ENCODE results near the gene ATXN7.

ATXN7 gene, protein sequence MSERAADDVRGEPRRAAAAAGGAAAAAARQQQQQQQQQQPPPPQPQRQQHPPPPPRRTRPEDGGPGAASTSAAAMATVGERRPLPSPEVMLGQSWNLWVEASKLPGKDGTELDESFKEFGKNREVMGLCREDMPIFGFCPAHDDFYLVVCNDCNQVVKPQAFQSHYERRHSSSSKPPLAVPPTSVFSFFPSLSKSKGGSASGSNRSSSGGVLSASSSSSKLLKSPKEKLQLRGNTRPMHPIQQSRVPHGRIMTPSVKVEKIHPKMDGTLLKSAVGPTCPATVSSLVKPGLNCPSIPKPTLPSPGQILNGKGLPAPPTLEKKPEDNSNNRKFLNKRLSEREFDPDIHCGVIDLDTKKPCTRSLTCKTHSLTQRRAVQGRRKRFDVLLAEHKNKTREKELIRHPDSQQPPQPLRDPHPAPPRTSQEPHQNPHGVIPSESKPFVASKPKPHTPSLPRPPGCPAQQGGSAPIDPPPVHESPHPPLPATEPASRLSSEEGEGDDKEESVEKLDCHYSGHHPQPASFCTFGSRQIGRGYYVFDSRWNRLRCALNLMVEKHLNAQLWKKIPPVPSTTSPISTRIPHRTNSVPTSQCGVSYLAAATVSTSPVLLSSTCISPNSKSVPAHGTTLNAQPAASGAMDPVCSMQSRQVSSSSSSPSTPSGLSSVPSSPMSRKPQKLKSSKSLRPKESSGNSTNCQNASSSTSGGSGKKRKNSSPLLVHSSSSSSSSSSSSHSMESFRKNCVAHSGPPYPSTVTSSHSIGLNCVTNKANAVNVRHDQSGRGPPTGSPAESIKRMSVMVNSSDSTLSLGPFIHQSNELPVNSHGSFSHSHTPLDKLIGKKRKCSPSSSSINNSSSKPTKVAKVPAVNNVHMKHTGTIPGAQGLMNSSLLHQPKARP

DNA sequence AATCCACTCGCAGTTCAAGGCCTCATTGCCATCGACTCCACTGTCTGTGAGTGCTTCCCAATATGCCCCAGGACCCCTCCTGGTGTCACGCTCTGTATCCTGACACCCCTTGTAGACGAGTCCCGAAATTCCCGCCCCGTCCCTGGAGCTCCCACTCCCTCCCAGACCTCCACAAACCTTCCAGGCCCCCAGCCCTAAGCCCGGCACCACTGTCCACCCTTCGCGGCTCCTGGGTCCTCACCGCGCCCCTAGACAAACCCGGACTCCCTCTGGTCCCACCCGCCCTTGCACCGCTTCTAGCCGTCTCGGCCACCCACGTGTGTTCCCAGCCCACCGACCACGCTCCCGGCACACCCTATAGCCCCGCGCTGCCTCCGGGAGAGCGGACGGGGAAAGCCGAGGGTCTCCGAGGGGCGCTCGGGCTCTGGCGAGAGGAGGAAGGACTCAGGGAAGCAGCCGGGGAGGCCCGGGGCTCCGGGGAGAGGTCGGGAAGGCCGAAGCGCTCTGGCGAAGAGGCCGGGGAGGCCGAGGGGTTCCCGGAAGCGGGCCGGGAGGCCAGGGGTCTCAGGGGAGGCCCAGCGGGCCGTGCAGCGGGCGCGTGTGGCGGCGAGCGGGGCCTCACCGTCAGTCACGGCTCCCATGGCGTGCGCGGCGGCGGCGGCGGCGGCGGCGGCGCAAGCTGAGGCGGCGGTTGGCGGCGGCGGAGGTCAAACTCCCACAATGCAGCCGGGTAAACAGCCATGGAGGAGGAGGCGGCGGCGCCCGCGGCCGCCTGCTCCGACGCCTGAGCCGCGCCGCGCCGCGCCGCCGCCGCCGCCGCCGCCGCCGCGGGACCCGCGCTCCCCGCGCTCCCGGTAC, at the start of gene ATXN7, which contains the start of gene THOC7:
TSS of gene ATXN7 (plus strand) at position 718 of the 858 bp plus-strand sequence. CDS start 48,732 bp downstream, outside the sequence.
TSS of gene THOC7 (minus strand) at position 656 of the 858 bp plus-strand sequence. CDS start at position 641, 15 bp downstream.
- DNase-seq, result peak; percentile 63

DNA sequence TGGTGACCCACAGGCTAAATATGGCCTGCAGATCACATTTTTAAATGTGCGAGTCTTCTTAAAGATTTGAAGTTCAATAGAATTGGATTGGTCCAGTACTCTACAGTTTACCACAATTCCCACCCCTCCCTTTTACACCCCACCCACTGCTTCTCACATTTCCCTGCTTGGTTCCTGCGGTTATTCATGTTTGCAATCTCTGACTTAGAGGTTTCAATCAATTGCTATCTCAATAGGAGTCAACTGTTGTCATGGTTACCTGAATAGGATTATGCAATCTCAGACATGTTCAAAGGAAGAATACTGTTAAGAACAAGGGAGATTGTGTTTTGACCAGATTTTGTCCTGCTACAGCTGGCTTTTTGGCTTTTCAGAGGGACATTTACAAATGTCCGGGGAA, 49.4 kb upstream of the ATXN7 start:
- peak; percentile 10 for DNase-seq

DNA sequence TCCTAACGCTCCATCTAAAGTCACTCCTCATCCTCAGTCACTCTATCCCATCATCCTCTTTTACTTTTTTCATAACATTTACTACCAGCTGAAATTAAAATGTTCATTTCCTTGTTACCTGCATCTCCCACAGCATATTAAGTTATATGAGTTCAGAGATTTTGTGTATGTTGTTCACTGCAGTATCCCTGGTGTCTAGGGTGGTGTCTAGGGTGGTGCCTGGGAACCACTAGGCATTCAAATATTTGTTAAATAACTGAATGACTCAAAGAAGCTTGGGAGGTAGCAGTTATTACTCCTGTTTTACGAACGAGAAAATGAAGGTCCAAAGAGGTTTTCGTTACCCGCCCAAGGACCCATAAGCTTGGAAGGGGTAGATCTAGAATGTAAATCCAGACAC, 46.4 kb upstream of the ATXN7 start:
- DNase-seq, result no peak

DNA sequence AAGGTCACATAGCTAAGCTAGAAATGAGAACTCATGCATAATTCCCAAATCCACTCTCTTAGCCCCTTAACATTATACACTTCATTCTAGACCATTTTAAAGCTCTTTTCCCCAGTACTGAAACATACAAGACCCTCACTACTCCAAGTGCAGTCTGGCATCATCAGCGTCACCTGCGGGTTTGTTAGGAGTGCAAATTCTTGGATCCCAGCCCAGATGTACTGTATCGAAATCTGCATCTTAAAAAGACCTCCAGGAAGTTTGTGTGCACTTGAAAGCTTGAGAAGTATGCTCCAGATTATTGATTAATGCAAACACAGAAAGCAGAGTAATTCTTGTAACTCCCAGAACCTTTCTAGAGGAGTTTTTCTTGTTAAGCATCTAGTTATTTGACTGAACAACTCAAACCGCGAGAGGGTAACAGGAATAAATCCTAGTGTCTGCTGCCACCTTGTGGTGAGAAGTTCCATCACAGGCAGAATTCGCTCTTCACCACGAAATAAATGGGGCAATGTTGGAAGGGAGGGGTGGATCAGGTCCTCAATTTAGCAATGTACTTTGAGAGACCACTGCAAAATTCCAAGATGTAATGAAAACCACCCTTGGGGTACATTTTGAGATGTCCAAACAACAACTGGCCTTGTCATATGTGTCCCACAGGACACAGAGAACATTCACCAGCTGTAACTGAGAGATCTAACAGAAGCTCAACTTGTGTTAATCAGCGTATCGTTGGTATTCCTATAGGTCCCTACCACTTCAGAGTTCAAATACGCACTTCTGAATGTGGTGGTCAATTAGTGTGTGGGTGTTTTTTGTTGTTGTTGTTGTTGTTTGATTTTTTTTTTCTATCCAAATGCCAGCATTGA, 45.2 kb upstream of the ATXN7 start:
- DNase-seq, result peak; percentile 61

DNA sequence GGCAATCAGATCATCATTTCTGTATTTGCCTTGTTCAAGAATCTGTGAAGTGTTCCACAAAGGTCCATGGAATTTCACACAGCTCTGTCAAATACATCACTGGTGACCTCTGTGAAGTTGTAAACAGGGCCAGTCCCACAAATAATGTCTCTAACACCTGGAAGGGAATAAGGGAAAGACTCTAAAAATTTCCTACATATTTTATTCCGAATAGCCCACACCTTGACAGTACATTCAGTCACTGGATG, 44.6 kb upstream of the ATXN7 start, which contains the start of gene C3orf49:
TSS of gene C3orf49 (plus strand) at position 149 of the 248 bp plus-strand sequence. CDS start 173 bp downstream, outside the sequence.
- no peak for DNase-seq

DNA sequence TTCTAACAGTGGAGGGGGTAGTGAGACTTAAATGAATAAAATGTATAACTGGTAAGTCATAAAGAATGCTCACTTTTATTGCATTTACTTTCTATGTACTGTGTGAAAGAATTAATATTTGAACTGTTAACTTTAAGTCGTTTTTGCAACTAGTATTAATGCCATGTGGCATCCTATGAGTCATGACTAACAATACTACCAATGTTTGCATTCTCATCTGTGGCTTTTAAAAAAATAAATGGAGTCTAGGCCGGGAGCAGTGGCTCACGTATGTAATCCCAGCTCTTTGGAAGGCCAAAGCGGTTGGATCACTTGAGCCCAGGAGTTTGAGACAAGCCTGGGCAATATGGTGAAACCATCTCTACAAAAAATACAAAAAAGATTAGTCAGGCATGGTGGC, 39.4 kb upstream of the ATXN7 start:
- peak; percentile 73 for DNase-seq

DNA sequence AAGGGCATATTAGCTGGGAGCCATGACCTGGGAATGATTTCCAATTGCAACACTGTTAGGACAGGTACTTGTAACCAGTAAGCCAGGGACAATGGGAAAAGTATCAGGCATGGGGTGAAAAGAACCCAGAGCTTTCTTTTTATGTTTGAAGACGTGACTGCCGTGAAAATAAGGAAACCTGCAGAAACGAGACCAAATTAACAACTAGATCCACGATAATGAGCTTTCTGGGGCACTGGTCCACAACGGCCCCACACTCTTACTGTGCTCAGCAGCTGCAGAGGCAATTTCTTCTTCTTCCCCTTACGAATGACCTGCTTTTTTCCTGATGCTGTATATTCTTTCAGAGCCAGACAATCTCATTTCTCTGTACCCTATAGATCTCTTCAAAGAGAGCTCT, 33.1 kb upstream of the ATXN7 start:
- no peak for DNase-seq

DNA sequence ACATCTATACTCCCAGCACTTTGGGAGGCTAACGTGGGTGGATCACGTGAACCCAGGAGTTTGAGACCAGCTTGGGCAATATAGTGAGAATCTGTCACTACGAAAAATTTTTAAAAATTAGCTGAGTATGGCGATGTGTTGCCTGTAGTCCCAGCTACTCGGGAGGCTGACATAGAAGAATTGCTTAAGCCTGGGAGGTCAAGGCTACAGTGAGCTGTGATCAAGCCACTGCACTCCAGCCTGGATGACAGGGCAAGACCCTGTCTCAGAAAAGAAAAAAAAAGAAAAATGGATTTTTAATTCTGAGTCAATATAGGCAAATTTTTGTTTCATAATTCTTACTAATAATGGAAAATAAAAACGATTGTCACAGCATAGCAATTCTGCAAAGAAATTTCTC, 31.3 kb upstream of the ATXN7 start:
- no peak for DNase-seq

DNA sequence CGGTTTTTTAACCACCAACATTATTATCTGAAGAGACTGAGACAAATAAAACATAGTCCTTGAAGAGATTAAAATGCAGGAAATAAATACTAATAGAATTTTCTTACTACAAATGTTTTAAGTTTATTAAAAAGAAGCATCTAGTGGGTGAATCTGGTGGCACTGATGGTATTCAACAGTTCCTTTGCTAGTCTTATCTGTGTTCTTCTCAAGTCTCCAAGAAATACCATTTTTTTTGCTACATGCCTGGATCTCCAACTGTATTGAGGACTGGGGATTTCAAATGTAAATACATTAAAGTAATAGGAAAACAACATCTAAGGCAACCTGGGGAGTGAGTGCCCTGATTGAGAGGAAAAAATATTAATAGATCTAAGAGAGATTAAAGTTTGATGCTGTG, 22.0 kb upstream of the ATXN7 start:
- DNase-seq, result no peak

DNA sequence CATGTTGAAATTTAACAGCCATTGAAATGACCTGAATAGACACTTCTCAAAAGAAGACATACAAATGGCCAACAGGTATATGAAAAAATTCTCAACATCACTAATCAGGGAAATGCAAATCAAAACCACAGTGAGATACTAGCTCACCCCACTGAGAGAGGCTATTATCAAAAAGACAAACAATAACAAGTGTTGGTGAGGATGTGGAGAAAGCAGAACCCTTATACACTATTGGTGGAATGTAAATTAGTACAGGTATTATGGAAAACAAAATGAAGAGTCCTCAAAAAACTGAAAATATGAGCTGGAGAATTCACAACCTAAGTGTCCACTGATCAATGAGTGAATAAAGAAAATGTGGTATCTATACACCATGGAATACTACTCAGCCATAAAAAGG, 21.5 kb upstream of the ATXN7 start:
- DNase-seq, result no peak

DNA sequence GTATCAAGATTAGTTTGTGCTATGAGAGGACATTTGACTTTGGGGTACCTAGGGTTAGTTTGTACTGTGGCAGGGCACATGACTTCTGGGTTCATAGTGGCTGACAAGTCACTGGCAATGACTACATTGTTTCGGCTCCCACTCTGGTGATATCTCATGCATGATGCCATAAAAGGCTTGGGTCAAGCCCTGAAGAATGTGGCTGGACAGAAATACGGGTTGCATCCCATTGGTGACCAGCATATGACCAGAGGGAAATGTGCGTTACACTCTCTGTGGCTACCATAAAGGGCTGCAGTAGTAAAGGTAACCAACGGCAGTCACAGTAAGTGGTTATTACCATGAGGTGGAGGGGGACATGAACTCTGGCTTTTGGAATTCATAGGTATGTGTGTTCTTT, 18.5 kb upstream of the ATXN7 start:
- no peak for DNase-seq

DNA sequence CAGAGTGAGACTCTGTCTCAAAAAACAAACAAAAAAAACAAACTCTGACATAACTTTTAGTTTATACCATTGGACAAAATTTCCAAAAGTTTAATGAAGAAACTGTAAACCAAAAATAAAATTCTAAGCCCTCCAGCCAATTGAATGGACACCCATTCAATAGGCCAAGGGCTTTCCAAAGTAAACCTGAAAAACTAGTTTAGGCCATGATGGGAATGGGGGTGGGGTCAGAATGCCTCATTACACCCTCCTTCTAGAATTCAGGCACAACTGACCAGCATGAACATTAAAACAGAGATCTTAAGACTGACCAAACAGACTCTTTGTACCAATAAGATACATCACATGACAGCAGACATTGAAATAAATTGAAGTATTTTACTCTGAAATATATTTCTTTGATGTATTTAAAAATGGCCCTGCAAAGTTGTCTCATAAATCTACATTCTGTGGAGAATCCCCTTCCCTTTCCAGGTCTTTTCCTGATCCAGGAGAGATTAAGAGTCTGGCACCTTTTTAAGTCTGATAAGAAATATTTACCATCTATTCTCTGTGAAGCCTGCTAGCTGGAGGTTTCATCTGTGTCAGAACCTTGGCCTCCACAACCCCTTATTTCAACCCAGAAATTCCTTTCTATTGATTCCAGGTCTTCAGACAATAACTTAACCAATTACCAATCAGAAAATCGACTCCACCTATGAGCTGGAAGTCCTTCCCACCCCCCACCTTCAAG, 15.8 kb upstream of the ATXN7 start:
- DNase-seq, result no peak

DNA sequence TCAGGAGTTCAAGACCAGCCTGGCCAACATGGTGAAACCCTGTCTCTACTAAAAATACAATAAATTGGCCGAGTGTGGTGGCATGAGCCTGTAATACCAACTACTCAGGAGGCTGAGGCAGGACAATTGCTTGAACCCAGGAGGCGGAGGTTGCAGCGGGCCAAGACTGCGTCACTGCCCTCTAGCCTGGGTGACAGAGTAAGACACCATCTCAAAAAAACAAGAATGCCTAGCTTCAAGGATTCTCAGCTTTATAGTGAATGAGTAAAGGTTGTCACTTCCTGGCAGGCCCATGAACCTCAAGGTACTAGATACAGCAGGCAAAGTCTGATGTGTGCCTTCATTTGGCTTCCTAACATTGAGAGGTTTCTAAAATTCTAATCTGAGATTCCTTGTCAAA, 14.5 kb upstream of the ATXN7 start:
- no peak for DNase-seq

DNA sequence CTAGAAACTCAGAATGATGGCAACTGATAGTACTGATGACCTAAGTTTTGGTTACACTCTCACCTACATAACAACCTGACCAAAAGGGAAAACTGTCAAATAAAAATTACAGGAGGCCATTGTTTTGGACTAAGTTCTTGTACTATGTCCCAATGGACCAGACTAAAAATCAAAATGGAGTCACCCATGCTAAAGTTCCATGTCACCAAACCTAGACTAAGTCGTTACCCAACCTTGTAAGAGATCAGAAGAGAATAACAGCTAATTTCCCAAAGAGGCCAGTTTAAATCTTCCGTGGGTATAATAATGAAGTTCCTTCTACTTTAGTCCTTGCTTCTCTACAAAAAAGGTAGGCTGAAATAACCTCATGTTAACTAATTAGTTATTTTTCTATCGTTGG, 12.4 kb upstream of the ATXN7 start:
- DNase-seq, result no peak

DNA sequence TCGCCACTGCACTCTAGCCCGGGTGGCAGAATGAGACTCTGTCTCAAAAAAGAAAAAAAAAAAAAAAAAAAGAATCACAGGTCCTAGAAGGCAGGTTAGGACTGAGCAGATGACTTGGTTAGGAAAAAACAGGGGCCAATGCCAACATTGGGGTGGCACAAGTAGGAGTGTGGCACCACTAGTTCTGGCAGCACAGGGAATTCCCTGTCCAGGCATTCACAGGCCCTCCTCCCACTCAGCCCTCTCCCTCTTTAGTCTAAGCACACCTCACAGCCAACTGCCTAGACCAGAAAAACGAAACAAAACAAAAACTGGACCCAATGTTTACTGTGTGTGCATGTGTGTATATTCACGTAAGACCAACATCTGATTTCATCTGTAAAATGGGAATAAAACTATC, 10.6 kb upstream of the ATXN7 start:
- no peak for DNase-seq

DNA sequence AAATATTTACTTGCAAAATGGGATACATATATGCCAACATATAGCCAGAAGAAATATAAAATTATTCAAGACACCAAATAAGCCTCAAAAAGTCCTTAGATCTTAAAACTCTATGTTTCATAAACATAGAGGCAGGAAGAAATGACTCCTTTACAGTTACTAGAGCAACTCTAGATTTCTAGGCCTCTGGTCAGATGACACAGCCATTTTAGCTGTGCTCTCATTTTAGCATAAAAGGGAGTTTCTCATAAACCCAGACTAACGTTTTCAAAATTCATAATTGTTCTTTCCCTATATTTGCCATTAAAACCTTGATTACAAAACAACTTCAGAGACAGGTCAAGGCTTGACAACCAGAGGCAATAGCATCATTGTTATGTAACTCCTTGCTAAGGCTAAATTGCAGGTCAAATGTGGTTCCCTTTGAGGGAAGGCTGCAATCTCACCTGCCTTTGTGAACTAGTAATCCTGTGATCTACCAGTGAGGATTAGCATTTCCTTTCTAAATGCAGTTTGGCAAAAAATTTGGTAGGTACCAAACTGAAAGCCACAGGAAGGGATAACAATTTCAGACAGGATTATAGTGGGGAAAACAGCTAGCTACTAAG, 8.2 kb upstream of the ATXN7 start:
- DNase-seq, result no peak

DNA sequence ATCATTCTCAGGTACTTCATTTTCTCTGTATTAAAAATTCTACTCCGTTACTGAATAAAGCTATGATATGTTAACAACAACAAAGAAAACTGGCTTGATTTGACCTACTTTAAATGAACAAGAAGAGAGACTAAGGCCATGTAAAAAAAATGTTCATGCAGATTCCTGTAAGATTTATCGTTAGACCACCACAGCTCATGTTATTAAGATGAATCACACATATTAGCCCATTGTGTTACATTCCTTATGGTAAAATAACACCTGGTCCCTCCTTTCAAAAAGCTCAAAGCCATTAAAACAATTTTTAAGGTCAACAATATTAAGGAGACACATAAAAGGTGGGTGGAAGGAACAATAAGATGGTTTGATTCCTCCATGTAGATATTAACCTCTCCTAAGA, 6.4 kb upstream of the ATXN7 start:
- DNase-seq, result peak; percentile 32

DNA sequence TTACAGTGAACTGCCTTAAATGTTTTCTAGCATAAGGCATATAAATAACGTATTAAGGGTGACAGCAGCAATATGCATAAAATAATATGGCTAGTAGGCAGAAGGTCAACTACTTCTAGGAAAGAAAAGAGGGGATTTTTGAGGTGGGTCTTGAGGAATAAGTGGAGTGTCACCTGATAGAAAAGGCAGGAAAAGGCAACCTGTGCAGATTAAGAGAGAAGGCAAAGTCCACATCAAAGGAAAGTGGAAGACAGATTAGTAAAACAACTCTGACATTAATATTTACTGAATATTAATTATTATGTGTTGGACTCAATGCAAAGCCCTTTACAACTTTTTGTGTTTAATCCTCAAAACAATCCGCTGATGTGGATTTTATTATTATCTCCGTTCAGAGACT, 2.9 kb upstream of the ATXN7 start:
- no peak for DNase-seq

DNA sequence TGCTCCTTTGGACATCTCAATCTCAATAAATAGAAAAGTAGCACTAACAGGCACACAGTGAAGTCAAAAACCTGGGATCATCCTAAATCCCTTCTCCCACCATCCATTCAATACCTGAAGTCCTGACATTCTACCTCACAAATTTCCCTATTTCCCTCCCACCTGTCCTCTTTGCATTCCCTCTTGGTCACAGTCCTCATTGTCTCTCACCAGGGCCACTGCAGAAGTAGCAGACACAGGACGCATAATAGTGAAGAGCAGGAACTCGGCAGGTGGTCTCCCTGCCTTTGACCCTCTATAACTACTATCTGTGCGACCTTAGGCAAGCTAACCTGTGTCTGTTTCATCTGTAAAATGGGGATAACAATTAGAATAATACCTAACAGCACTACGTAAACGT, 2.4 kb upstream of the ATXN7 start:
- DNase-seq, result no peak

DNA sequence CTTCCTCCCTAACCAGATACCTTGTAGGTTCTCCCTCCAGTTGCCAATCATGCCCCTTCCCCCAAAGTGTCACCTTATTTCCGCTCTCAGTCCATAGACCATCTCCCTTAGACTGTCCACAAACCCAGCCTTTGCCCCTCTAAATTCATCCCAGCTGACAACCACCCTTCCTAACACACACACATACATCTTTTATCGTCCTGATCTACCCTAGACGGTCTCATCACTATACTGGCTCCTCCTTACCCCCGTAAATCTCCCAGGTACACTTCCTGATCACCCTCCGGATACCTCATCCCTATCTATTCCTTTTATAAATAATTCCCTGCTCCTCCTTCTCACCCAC, 890 bp upstream of the ATXN7 start:
- DNase-seq, result no peak
